Parathyroid adenoma (tissue), 2 donors: Measurements from ENCODE around the gene PKD1L1.

Experiments
- H2AFZ ChIP-seq: fragments of 300-600 bp; sonication (generic); one replicate; pipeline ENCODE4 v1.7.0; 2017; ENCODE audit warnings: antibody characterized with exemption, mild to moderate bottlenecking
- H3K27ac ChIP-seq: fragments of 300-600 bp; sonication (generic); one replicate; pipeline ENCODE4 v1.7.0; 2017
- H3K27me3 ChIP-seq: fragments of 300-600 bp; sonication (generic); one replicate; pipeline ENCODE4 v1.7.0; 2017; ENCODE audit warnings: low read length; ENCODE audit not compliant: control insufficient read depth, insufficient read depth
- H3K36me3 ChIP-seq: fragments of 300-600 bp; sonication (generic); one replicate; pipeline ENCODE4 v1.7.0; 2017; ENCODE audit warnings: low read length; ENCODE audit not compliant: control insufficient read depth, insufficient read depth
- H3K4me1 ChIP-seq: fragments of 300-600 bp; sonication (generic); one replicate; pipeline ENCODE4 v1.7.0; 2017; ENCODE audit warnings: control low read depth
- H3K4me2 ChIP-seq: fragments of 300-600 bp; sonication (generic); one replicate; pipeline ENCODE4 v1.7.0; 2017; ENCODE audit warnings: low read length
- H3K4me3 ChIP-seq: fragments of 300-600 bp; sonication (generic); one replicate; pipeline ENCODE4 v1.7.0; 2017; ENCODE audit warnings: low read depth, low read length
- H3K79me2 ChIP-seq: fragments of 300-600 bp; sonication (generic); one replicate; pipeline ENCODE4 v1.7.0; 2017; ENCODE audit warnings: control low read depth
- H3K9ac ChIP-seq: fragments of 300-600 bp; sonication (generic); one replicate; pipeline ENCODE4 v1.7.0; 2017; ENCODE audit warnings: mild to moderate bottlenecking
- H3K9me3 ChIP-seq: fragments of 300-600 bp; sonication (generic); one replicate; pipeline ENCODE4 v1.7.0; 2017; ENCODE audit warnings: low read length; ENCODE audit not compliant: control insufficient read depth
- CTCF ChIP-seq: fragments of 300-600 bp; sonication (generic); IDR thresholded peaks from one replicate; pipeline ENCODE4 v1.7.0; 2017; ENCODE audit warnings: antibody characterized with exemption, mild to moderate bottlenecking
- donor health status: primary hyperparathyroidism.

PKD1L1 gene

DNA sequence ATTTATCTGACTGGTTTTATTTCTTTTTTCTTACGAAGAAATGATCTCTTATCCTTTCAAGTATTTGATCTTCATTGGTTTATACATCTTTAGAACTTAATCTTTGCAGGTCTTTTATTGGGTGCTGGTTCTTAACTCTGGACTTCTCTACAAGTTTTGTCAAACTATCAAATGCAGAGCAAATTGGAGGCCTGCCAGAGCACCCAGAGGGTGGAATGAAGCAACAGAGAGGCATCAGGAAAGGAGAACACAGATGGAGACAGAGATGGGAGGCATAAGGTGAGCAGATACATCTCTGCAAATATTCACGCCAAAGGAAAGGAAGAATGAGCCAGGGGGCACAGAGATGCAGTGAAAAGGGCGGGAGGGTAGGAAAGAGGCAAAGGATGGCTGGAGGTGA lies 130.3 kb downstream of the PKD1L1 start:
- no peak overlapping the region for H3K27ac ChIP-seq
- H3K4me1 ChIP-seq, result no peaks in the 10 kb centered on the region
- no peak for TF ChIP-seq CTCF
- H3K9me3 ChIP-seq, result no peaks in the 10 kb centered on the region
- H3K4me3 ChIP-seq, result no peak overlapping the region
- H3K9ac ChIP-seq, result no peak overlapping the region
- no peak overlapping the region for H3K4me2 ChIP-seq
- no peaks in the 10 kb centered on the region for H3K27me3 ChIP-seq
- no peak overlapping the region for H2AFZ ChIP-seq
- no peaks in the 10 kb centered on the region for H3K36me3 ChIP-seq
- H3K79me2 ChIP-seq, result no peaks in the 10 kb centered on the region

- Histone ChIP-seq H3K79me2 (no peaks in the 10 kb centered on the region), H2AFZ (no peak overlapping the region), H3K9ac (no peak overlapping the region), H3K4me3 (no peak overlapping the region), H3K27ac (no peak overlapping the region), H3K36me3 (no peaks in the 10 kb centered on the region), H3K4me2 (no peak overlapping the region), H3K27me3 (no peaks in the 10 kb centered on the region), H3K4me1 (no peaks in the 10 kb centered on the region), H3K9me3 (no peaks in the 10 kb centered on the region)
- TF ChIP-seq CTCF, result no peak
Measured at GRCh38 chr7:47816647-47817046, 131.6 kb downstream of the PKD1L1 start.

DNA sequence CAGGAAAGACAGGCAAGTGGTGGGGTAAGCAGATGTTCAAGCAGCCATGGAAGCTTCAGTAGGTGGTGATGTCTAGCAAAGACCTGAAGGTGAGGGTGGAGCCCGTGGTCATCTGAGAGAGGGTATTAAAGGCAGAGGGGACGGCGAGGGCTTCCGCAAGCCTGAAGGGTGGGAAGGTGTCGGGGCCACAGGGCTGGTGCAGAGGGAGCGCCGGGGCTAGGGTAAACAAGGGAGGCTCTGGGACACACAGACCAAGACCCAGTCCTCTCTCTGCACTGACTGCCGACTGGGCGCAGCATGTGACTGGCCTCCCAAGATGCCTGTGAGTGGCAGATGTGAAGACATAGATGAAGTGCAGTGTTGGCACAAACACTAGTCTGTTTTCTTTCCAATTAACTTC lies 132.4 kb downstream of the PKD1L1 start:
- H3K9ac ChIP-seq, result no peak overlapping the region
- H2AFZ ChIP-seq, result no peak overlapping the region
- TF ChIP-seq CTCF, result no peak
- no peaks in the 10 kb centered on the region for H3K36me3 ChIP-seq
- no peak overlapping the region for H3K4me3 ChIP-seq
- H3K27me3 ChIP-seq, result no peaks in the 10 kb centered on the region
- H3K9me3 ChIP-seq, result no peaks in the 10 kb centered on the region
- H3K27ac ChIP-seq, result no peak overlapping the region
- no peaks in the 10 kb centered on the region for H3K79me2 ChIP-seq
- no peak overlapping the region for H3K4me2 ChIP-seq
- no peaks in the 10 kb centered on the region for H3K4me1 ChIP-seq

DNA sequence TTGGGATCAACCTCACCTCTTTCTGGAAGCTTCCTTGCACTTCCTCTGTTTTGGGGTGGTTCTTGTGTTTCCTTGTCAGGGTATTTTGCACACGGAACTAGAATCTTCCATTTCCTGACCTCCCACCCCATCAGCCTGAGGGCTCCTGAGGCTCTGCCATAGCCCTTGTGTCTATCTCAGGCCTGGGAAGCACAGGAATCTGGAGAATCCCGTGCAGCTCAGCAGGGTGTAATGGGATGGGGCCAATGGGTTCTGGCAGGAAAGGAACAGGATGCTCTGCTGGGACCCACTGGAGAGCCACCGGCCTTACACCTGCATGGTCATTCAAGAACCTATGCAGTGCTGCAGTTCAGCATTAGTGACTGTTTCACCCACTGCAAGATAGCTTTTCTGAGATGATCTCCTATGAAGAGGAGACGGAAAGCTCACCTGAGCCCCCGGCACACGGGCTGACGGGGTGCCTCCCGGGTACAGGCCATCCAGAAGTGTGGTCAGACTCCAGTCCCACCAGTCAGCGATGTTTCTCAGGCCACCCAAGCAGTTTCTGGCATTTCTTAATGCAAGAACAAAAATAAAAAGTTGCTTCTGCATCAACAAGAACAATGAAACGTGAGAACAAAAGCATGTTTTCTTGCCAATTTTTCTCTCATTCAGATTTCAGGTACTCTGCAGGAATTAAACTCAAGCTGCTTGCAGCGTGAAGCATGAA lies 133.2 kb downstream of the PKD1L1 start:
- Histone ChIP-seq H3K4me2 (no peak overlapping the region), H3K4me1 (no peaks in the 10 kb centered on the region), H3K36me3 (no peaks in the 10 kb centered on the region), H3K79me2 (no peaks in the 10 kb centered on the region), H3K27ac (no peak overlapping the region), H2AFZ (no peak overlapping the region), H3K4me3 (no peak overlapping the region), H3K27me3 (no peaks in the 10 kb centered on the region), H3K9me3 (no peaks in the 10 kb centered on the region), H3K9ac (no peak overlapping the region)
- no peak for TF ChIP-seq CTCF

DNA sequence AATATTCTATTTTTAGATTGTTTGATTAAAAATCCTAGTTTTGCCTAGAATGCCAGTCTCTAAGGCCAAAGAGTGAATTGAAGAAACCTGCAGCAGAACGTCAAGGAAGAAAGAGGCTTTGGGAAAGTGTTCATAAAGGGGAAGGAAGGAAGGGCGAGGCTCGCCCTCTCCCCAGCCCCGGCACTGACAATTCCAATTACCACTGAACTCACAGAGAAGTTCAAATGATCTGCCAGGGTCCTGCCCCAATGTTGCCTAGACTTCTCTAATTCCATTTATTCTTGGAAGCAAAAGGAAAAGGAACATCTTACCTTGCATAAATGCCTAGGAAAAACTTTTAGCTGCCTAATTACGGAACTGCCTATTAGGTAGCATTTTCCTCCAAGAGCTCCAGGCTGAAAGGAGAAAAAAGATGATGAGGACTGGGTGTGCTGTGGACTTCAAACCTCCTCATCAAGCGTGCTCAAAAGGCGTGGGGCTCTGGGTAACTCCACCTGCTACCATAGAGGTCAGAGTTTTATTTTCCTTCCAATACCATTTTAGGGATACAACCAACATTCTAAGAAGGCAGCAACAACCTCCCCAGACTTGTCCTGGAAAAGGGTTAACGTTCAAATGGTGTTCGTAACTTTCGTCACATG lies 134.5 kb downstream of the PKD1L1 start:
- no peaks in the 10 kb centered on the region for H3K9me3 ChIP-seq
- H3K27me3 ChIP-seq, result no peaks in the 10 kb centered on the region
- H3K4me2 ChIP-seq, result no peak overlapping the region
- H2AFZ ChIP-seq, result no peak overlapping the region
- H3K4me3 ChIP-seq, result no peak overlapping the region
- no peaks in the 10 kb centered on the region for H3K4me1 ChIP-seq
- no peak for TF ChIP-seq CTCF
- H3K36me3 ChIP-seq, result no peaks in the 10 kb centered on the region
- no peak overlapping the region for H3K27ac ChIP-seq
- no peak overlapping the region for H3K9ac ChIP-seq
- no peaks in the 10 kb centered on the region for H3K79me2 ChIP-seq
